Tibial nerve (tissue), 4 donors: Measurements from ENCODE around the gene CCDC88C.

Source experiments
- EP300 ChIP-seq, 2 donors: sonication (generic); formaldehyde crosslinking; IDR thresholded peaks; one replicate each; pipeline ENCODE4 v1.6.1; 2017; ENCODE audit warnings: antibody characterized with exemption in 2 of 2, mild to moderate bottlenecking in 1 of 2
- POLR2A ChIP-seq, 2 donors: fragments of 450-650 bp; IDR thresholded peaks; one replicate each; pipeline ENCODE4 v1.6.1; 2017; ENCODE audit warnings: antibody characterized with exemption in 2 of 2, mild to moderate bottlenecking in 2 of 2, moderate library complexity in 2 of 2
- TF ChIP-seq, protein P1 (sequence below), 5 experiments: fragments of 200-600 bp in 3 of 5; fragments of 450-650 bp in 2 of 5; sonication (generic) in 3 of 5; IDR thresholded peaks; one replicate each; pipeline ENCODE4 v1.5.1; 2016 to 2019; ENCODE audit warnings: antibody characterized with exemption in 5 of 5, mild to moderate bottlenecking in 3 of 5, moderate library complexity in 2 of 5

DNA sequence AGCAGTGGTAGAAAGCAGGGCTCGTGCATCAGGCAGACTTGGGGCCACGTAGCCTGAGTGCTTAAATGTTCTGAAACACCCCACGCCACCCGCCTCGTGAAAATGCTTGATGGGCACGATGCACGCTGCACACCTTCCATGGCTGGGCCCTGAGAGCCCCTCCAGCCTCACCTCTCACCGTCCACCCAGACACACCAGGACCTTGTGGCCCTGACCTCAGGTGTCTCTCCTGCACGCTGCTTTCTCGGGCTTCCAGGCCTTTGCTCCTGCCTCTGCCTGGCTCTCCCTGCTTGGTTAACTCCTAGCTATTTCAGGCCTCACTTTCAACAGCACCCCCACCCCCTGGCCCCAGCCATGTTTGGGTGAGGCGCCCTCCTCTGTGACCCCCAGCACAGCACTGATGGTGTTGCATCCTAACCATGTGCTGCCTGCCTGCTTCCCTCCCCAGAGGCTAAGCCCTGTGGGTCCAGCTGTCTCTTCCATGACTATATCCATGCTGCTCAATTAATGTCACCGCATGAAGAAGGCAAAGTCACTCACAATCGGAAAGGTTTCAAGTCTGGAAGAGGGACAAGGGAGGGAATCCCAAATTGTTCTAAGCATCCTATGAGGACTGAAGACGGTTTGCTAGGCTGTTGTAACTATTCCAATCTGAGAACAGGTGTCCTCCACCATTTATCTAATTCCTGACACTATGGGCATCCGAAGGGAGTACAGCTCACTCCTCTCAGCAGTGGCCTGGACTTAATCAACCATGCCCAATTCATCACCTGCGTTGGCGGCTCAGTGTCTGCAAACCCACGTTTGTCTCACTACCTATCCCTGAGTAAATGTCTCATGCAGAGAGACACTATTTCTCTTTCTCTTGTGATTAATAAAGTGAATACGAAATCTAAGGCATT, 82.2 kb downstream of the CCDC88C start:
- no peak for TF ChIP-seq POLR2A (IDR thresholded peaks at IDR 0.05)
- TF ChIP-seq, protein P1, sequence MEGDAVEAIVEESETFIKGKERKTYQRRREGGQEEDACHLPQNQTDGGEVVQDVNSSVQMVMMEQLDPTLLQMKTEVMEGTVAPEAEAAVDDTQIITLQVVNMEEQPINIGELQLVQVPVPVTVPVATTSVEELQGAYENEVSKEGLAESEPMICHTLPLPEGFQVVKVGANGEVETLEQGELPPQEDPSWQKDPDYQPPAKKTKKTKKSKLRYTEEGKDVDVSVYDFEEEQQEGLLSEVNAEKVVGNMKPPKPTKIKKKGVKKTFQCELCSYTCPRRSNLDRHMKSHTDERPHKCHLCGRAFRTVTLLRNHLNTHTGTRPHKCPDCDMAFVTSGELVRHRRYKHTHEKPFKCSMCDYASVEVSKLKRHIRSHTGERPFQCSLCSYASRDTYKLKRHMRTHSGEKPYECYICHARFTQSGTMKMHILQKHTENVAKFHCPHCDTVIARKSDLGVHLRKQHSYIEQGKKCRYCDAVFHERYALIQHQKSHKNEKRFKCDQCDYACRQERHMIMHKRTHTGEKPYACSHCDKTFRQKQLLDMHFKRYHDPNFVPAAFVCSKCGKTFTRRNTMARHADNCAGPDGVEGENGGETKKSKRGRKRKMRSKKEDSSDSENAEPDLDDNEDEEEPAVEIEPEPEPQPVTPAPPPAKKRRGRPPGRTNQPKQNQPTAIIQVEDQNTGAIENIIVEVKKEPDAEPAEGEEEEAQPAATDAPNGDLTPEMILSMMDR (IDR thresholded peaks at IDR 0.05): no peak
- TF ChIP-seq EP300 (IDR thresholded peaks at IDR 0.05): no peak
